GM21367 (cell line): ENCODE measurements around the gene NAV3.
A peak's percentile ranks its signal among the peaks of the same experiment; 100 is the strongest.

Experiments used
- ATAC-seq: cut with Tn5 transposase; IDR thresholded peaks from one replicate; pipeline ENCODE4 v1.9.1; 2021; ENCODE audit not compliant: unreplicated experiment

NAV3 gene

GRCh38 chr12:77845831-77846230 lies 15.1 kb downstream of the NAV3 start:
- ATAC-seq: no peak

GRCh38 chr12:77847060-77847541 lies 16.4 kb downstream of the NAV3 start:
- peak; percentile 100 for ATAC-seq

- no peak for ATAC-seq
Measured at GRCh38 chr12:77847680-77848431, 17.2 kb downstream of the NAV3 start.

DNA sequence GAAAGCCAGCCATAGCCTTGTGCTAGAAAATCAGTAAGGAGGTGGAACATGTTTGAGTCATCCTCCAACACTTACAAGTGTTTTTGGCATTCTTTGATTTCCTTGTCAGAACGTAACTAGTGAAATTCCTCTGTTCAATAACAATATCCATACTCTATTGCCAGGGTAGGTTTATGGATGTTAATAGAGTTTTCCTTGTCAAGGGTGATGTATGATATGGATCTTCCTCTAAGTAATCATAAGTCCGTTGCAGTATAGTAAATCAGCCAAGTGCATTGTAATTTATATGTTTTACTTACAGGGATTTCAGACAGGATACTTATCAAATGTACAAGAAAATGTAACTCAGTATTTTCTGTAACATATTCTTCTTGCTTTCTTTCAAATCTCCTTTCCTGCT lies 19.4 kb downstream of the NAV3 start:
- ATAC-seq: no peak

GRCh38 chr12:77850698-77851097 lies 20.0 kb downstream of the NAV3 start:
- ATAC-seq: no peak

- ATAC-seq: no peak
Measured at GRCh38 chr12:77855548-77855947, 24.9 kb downstream of the NAV3 start.

GRCh38 chr12:77861317-77861716 lies 30.6 kb downstream of the NAV3 start:
- no peak for ATAC-seq

DNA sequence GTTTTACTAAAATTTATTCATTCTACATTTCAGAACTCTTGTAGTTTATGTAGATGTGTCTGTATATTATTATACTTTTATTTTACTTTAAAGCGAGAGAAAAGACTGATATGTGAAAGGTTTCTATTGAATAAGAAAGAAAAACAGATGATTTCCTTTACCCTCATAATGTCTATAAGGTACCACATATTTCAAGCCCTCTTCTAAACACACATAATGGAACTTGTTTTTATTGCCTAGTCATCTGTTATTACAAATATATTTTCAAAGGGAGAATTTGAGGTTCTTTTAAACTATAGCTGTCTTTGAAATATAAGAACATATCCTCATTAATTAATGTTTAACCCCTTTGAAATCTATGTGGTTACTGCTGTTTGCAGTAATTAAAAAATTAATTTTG lies 34.5 kb downstream of the NAV3 start:
- no peak for ATAC-seq

- no peak for ATAC-seq
Measured at GRCh38 chr12:77878901-77879300, 48.2 kb downstream of the NAV3 start.

DNA sequence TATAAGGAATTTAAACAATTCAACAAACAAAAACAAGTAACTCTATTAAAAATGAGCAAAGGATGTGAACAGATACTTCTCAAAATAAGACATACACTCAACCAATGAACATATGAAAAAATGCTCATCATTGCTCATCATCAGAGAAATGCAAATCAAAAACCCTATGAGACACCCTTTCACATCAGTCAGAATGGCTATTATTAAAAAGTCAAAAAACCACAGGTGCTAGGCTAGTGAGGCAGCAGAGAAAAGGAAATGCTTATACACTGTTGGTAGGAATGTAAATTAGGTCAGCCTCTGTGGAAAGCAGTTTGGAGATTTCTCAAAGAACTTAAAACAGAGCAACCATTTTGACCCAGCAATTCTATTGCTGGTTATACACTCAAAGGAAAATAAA lies 52.0 kb downstream of the NAV3 start:
- ATAC-seq: peak; percentile 61

- ATAC-seq: no peak
Measured at GRCh38 chr12:77888611-77889010, 57.9 kb downstream of the NAV3 start.

DNA sequence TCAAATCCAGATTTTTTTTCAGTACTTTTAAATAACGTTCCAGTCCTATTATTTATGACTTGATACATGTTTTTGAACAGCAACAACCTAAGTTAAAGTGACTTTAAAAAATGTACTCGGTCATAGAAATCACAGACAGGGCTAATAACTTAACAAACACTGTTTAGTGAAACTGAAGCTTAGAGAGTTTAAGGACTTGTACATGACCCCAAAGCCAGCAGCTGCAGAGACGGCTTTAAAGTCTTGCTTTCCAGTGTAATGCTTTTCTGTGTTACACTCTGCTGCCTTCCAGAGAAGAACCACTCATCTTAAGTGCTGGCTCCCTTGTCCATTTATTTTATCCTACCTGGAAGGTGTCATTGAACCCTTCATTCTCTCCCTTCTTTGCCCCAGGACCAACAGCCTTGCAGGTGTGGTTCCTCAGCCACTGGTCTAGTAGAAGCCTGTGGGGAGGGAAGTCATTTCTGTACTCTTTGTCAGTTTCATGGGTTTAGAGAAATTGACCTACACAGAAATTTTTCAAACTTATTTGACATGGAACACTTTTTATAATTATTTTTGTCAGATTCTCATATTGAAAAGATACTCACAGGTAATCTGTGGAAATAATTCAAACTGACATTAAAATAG lies 60.9 kb downstream of the NAV3 start:
- ATAC-seq: no peak

DNA sequence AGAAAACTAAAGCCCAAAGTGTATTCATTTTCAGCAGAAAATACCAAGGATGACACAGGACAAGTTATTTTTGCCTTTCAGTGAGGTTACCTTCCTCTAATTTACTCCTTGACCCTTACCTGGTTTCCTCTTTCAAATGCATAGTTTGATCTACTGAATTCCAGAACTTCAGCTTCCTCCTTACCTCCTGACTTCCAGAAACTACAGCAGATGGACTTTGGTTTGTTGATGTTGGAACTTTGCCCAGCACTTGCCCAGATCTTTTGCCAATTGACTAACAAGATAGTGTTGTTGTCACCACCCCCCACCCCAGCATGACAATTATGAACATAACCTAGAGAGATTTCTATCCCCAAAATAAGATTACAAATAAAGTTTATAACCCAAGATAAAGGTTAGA lies 63.2 kb downstream of the NAV3 start:
- no peak for ATAC-seq

GRCh38 chr12:77894556-77894955 lies 63.9 kb downstream of the NAV3 start:
- no peak for ATAC-seq

- no peak for ATAC-seq
Measured at GRCh38 chr12:77895699-77896098, 65.0 kb downstream of the NAV3 start.

DNA sequence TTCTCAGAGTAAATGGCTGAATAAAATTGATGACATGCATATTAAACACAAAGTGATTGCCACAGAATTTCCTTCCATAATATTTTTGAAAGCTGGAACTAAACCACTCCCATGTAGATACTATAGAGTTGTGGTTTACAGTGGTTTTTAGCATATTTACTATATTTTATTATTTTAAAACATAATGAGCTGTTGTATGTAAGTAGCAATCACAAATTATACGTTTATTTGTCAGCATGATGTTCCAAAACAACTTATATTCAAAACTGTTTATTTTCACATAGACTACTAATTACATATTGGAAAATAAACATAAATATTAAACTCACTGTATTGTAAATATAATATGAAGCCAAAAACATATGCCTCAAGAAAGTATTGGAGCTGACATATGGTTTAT lies 77.2 kb downstream of the NAV3 start:
- no peak for ATAC-seq

DNA sequence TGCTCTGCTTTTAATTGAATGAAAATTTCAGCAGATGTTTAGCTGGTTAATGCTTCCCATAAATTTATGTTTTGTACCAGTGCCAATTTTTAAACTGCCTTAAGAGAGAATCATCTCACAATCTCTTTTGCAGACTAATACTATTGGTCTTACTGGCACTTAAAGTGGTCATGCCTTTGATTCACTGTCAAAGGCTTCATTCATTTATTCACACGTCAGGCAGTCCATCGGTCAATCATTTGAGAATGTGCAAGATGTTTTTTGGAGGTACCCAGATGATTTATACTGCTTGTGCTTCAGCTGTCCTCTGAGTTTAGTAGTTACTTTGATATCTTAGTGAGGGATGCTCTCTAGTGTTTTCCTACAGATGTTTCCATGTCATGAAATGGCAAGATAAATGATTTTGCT lies 83.4 kb downstream of the NAV3 start:
- ATAC-seq: no peak

DNA sequence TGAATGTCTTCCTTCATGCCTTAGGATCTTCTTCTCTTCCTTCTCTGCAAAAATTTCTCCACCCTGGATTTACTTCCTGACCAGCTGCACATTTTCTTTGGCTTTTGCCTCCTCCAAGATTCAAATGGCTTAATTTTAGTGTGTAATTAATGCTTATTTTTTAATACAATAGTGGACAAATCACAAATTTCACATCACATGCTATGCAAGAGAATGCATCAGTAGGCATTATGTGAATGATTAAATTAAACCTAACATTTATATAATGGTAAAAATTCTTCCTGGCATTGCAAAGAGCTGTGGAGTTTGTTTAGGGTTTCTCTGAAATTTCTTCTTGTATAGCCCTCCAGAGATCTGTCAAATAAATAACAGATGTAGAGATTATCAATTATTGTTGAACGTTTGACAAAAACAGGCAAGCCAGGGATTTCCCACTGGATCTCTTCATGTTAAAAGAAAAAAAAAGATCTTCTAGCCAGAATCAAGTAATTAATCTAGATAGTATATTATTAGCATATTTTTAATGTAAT lies 84.4 kb downstream of the NAV3 start:
- ATAC-seq: no peak

- ATAC-seq: no peak
Measured at GRCh38 chr12:77916276-77916675, 85.6 kb downstream of the NAV3 start.

DNA sequence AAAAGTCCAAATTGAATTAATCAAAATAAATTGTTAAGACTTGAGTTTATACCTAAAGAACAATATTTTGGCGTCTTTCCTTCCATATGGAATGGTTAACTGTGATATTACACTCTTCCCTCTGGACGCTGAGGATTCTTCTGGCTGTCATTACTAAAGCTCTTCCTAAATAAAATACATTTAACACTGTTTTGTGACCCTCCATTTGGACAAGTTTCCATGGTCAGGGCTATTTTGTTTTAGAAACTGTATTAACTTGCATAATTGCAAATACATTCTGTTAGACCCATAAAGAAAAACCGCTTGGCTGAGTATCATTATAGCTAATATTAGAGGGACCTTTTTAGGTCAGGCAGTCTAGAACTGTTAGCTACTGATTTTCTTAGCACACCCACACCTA lies 87.4 kb downstream of the NAV3 start:
- no peak for ATAC-seq

GRCh38 chr12:77919450-77919849 lies 88.8 kb downstream of the NAV3 start:
- ATAC-seq: no peak

GRCh38 chr12:77923882-77924281 lies 93.2 kb downstream of the NAV3 start:
- ATAC-seq: no peak
